Psoas muscle (tissue), 8 donors: Measurements from ENCODE around the gene MMP11. TPM values are rescaled to one million over a fixed set of nuclear protein-coding genes. Genes with fewer than 3 reads are reported as not detected.

ENCODE experiments used
- ATAC-seq, 4 donors: fragments of 200-7000 bp; cut with Tn5 transposase; one replicate each; pipeline ENCODE4 v1.9.1; 2020; ENCODE audit warnings: moderate library complexity in 3 of 4, mild to moderate bottlenecking in 2 of 4
- DNase-seq, 2 donors: peaks; one replicate each; pipeline ENCODE4 v3.0.0-alpha.2; 2020
- H3K27ac ChIP-seq: fragments of 200-600 bp; one replicate; pipeline ENCODE4 v1.8.0; 2022
- H3K27me3 ChIP-seq, 3 donors: fragments of 200-600 bp in 1 of 3; one replicate each; pipeline versions ENCODE4 v1.6.1 to v1.8.0; 2013 to 2022; ENCODE audit warnings: low read length in 2 of 3, mild to moderate bottlenecking in 2 of 3, moderate library complexity in 1 of 3; ENCODE audit not compliant: insufficient read depth in 3 of 3
- H3K36me3 ChIP-seq, 2 donors: fragments of 200-600 bp in 1 of 2; one replicate each; pipeline versions ENCODE4 v1.6.1 to v1.8.0; 2013 to 2022; ENCODE audit warnings: low read depth in 1 of 2, mild to moderate bottlenecking in 1 of 2, moderate library complexity in 1 of 2; ENCODE audit not compliant: insufficient read depth in 1 of 2
- H3K4me1 ChIP-seq: fragments of 200-600 bp; one replicate; pipeline ENCODE4 v1.8.0; 2022
- H3K4me3 ChIP-seq: fragments of 200-600 bp; one replicate; pipeline ENCODE4 v1.8.0; 2022; ENCODE audit warnings: mild to moderate bottlenecking
- H3K9me3 ChIP-seq: fragments of 200-600 bp; one replicate; pipeline ENCODE4 v1.8.0; 2022
- CTCF ChIP-seq: fragments of 200-600 bp; IDR thresholded peaks from one replicate; pipeline ENCODE4 v1.8.0; 2022; ENCODE audit warnings: antibody characterized with exemption
- WGBS, 3 donors: extraction: QIAGEN DNeasy Blood & Tissue Kit; methylation state at CpG; one replicate each; pipeline versions ENCODE4 v1.1.6 to v1.1.7; 2013; 5-methylcytosine and 5-hydroxymethylcytosine counted together
- intact Hi-C, 2 donors: fragments of 100-400 bp; cut with DNase I; formaldehyde crosslinking; loops; one replicate each; pipeline versions ENCODE4 v1.11.0 to v1.14.2; 2022
- polyA plus RNA-seq, 3 donors: library from polyadenylated mRNA; stranded (reverse); fragments of 200-250 nt; gene quantifications; one replicate each; pipeline ENCODE4 v1.2.3, GENCODE V29; 2013
- total RNA-seq, 4 donors: library from RNA; stranded (reverse); fragmentation: NEBNext Ultra II Directional in 2 of 4; extraction: Animal tissue kit (Norgen Biotek cat#: 25700) in 2 of 4; gene quantifications; one replicate each; pipeline versions ENCODE4 v1.2.1 to v1.2.4, GENCODE V29; 2021 to 2023
- donor health status: healthy with polysubstance abuse.
- donor health status: DM: no; HTN: no; CAD: no; lungs with moderate emphysema.
- donor health status: Bipolar disorder and iron deficiency.
- donor health status: healthy.
- donor health status: DM: yes; HTN: yes; CAD: no.
- donor health status: DM: no; HTN: no; CAD: no.
- donor health status: DM: no; HTN: no; CAD: no.
- donor health status: DM: yes; HTN: yes; CAD: no.

Gene MMP11
- total and polyA plus RNA-seq, 7 donors, result 0.35 to 2.9 (median 1.3) TPM

GRCh38 chr22:23804781-23805291, 32.2 kb downstream of the MMP11 start:
- whole genome bisulfite sequencing, 3 donors, result 69 to 85% (median 80%) methylated on average over 12 of the region's 12 CpGs
- no peak overlapping the region for H3K27ac ChIP-seq
- H3K36me3 ChIP-seq, result peaks cover 11 to 96% of the 10 kb centered on the region in 2 donors
- intact Hi-C loops, result no loop called here
- no peak overlapping the region for H3K4me3 ChIP-seq
- no peaks in the 10 kb centered on the region for H3K9me3 ChIP-seq
- no peak for TF ChIP-seq CTCF
- DNase-seq (no peak), ATAC-seq (no peak)
- H3K27me3 ChIP-seq, result no peaks in the 10 kb centered on the region
- peaks cover 6% of the 10 kb centered on the region for H3K4me1 ChIP-seq

DNA sequence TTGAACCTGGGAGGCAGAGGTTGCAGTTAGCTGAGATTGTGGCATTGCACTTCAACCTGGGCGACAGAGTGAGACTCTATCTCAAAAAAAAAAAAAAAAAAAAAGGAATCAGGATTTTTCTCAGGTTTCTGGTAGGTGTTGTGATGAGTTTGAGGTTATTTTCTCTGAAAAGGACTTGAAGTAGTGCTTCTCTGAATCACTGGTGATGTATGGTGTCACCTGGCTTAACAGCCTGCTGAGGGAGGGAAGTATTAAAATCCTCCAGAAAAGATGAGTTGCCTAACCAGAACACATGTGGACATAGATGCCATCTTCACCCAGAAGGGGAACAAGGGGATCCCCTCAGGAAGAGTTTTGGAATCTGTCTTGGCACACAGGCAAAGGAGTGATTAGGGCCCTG, 34.2 kb downstream of the MMP11 start:
- H3K36me3 ChIP-seq, result peaks cover 13 to 96% of the 10 kb centered on the region in 2 donors
- no peak overlapping the region for H3K4me3 ChIP-seq
- 100% methylated on average over 1 of the region's 1 CpG for WGBS, 3 donors
- H3K27ac ChIP-seq, result no peak overlapping the region
- intact Hi-C loops, result no loop called here
- no peak for TF ChIP-seq CTCF
- H3K9me3 ChIP-seq, result no peaks in the 10 kb centered on the region
- peaks cover 6% of the 10 kb centered on the region for H3K4me1 ChIP-seq
- H3K27me3 ChIP-seq, result no peaks in the 10 kb centered on the region
- no peak for DNase-seq
- ATAC-seq, result no peak

DNA sequence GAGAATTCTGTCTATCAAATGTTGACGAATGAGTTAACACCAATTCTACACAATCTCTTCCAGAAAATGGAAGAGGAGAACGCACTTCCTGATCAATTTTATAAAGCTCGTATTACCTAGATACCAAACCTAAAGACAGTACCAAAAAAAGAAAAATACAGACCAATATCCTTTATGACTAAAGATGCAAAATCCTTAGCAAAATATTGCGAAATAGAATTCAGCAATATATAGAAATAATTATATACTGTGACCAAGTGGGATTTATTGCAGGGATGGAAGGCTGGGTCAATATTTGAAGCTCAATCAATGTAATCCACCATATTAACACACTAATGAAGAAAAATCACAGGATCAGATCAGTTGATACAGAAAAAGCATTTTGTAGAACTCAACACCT, 39.7 kb downstream of the MMP11 start:
- 95% methylated on average over 4 of the region's 4 CpGs for WGBS, 3 donors
- no peaks in the 10 kb centered on the region for H3K4me1 ChIP-seq
- intact Hi-C loops, result no loop called here
- ATAC-seq, result no peak
- H3K9me3 ChIP-seq, result no peaks in the 10 kb centered on the region
- H3K27me3 ChIP-seq, result no peaks in the 10 kb centered on the region
- H3K4me3 ChIP-seq, result no peak overlapping the region
- no peak for TF ChIP-seq CTCF
- H3K36me3 ChIP-seq, result peaks cover 2 to 80% of the 10 kb centered on the region in 2 donors
- no peak for DNase-seq
- no peak overlapping the region for H3K27ac ChIP-seq

- DNase-seq (no peak), ATAC-seq (peak in 3 of 4 donors; percentile 8 to 15 (median 15))
- Histone ChIP-seq H3K4me3 (no peak overlapping the region), H3K4me1 (no peaks in the 10 kb centered on the region), H3K27me3 (no peaks in the 10 kb centered on the region), H3K27ac (peak overlapping the region; percentile 12), H3K36me3 (peaks cover 2 to 83% of the 10 kb centered on the region in 2 donors), H3K9me3 (no peaks in the 10 kb centered on the region)
- TF ChIP-seq CTCF, result no peak
- WGBS, 3 donors, result 72 to 79% (median 79%) methylated on average over 10 of the region's 10 CpGs
- intact Hi-C loops, result no loop called here
These were observed 43.0 kb downstream of the MMP11 start for GRCh38 chr22:23815541-23816155.
